Stimulated activated CD8-positive, alpha-beta memory T cell treated with anti-CD3 and anti-CD28 coated beads, Interleukin-7, amount 100 ng/mL, for 24 hours (primary cell): ENCODE measurements around the gene XIRP2.
"Not testable (repeated sequence)": the region's sequence is repeated elsewhere in the genome, so short reads cannot be mapped to it uniquely, and the experiment has no call there.

Source experiments
- DNase-seq: peaks from one replicate; pipeline ENCODE4 v3.0.0-alpha.2; 2020; ENCODE audit warnings: low read depth

The XIRP2 gene

GRCh38 chr2:167048829-167049228, 160.5 kb downstream of the XIRP2 start:
- DNase-seq: no peak

GRCh38 chr2:167049659-167050058, 161.4 kb downstream of the XIRP2 start:
- DNase-seq: no peak

- no peak for DNase-seq
Observed at GRCh38 chr2:167052825-167053224, 164.5 kb downstream of the XIRP2 start.

- DNase-seq: no peak
Observed at GRCh38 chr2:167054881-167055280, 166.6 kb downstream of the XIRP2 start.

GRCh38 chr2:167057446-167057845, 169.2 kb downstream of the XIRP2 start:
- DNase-seq: no peak

- DNase-seq: no peak
Observed at GRCh38 chr2:167059173-167059572, 170.9 kb downstream of the XIRP2 start.

GRCh38 chr2:167069855-167070254, 181.6 kb downstream of the XIRP2 start:
- no peak for DNase-seq

GRCh38 chr2:167075708-167076107, 187.4 kb downstream of the XIRP2 start:
- not testable (repeated sequence) for DNase-seq

- DNase-seq: not testable (repeated sequence)
Observed at GRCh38 chr2:167098931-167099330, 210.7 kb downstream of the XIRP2 start.

- no peak for DNase-seq
Observed at GRCh38 chr2:167100506-167100905, 212.2 kb downstream of the XIRP2 start.

GRCh38 chr2:167103028-167103756, 214.9 kb downstream of the XIRP2 start:
- no peak for DNase-seq

- DNase-seq: no peak
Observed at GRCh38 chr2:167103757-167104133, 215.5 kb downstream of the XIRP2 start.

- no peak for DNase-seq
Observed at GRCh38 chr2:167104691-167105090, 216.4 kb downstream of the XIRP2 start.

- DNase-seq: not testable (repeated sequence)
Observed at GRCh38 chr2:167109682-167110081, 221.4 kb downstream of the XIRP2 start.

- DNase-seq: no peak
Observed at GRCh38 chr2:167110345-167110744, 222.1 kb downstream of the XIRP2 start.

GRCh38 chr2:167114018-167114417, 225.7 kb downstream of the XIRP2 start:
- DNase-seq: no peak

- no peak for DNase-seq
Observed at GRCh38 chr2:167115541-167115940, 227.3 kb downstream of the XIRP2 start.

- DNase-seq: no peak
Observed at GRCh38 chr2:167122389-167122788, 234.1 kb downstream of the XIRP2 start.

- no peak for DNase-seq
Observed at GRCh38 chr2:167126165-167126564, 237.9 kb downstream of the XIRP2 start.

GRCh38 chr2:167127135-167127534, 238.9 kb downstream of the XIRP2 start:
- no peak for DNase-seq

- no peak for DNase-seq
Observed at GRCh38 chr2:167128130-167128529, 239.8 kb downstream of the XIRP2 start.

- no peak for DNase-seq
Observed at GRCh38 chr2:167132066-167132465, 243.8 kb downstream of the XIRP2 start.

GRCh38 chr2:167132906-167133555, 244.8 kb downstream of the XIRP2 start:
- no peak for DNase-seq

- DNase-seq: no peak
Observed at GRCh38 chr2:167133614-167134013, 245.3 kb downstream of the XIRP2 start.
